Measurements from ENCODE around the gene PYGL.

GRCh38 chr14:50864946-50865345, 79.3 kb downstream of the PYGL start:
- TF ChIP-seq POLR2A (IDR thresholded peaks at IDR 0.05; ENCODE audit: low read depth, low read length) (no peak), CEBPB (IDR thresholded peaks at IDR 0.05; ENCODE audit: borderline replicate concordance in 1 of 2, low read depth in 2 of 2, low read length in 2 of 2) (no peak), CTCF (IDR thresholded peaks at IDR 0.05 in 2 of 3, conservative IDR thresholded peaks at IDR 0.05 in 1 of 3; ENCODE audit: control insufficient read depth in 2 of 3, extremely low read depth in 1 of 3, insufficient read depth in 1 of 3, low read depth in 3 of 3, low read length in 3 of 3) (no peak), RBBP5 (conservative IDR thresholded peaks at IDR 0.05) (no peak), POLR2AphosphoS5 (IDR thresholded peaks at IDR 0.05; ENCODE audit: low read length) (no peak)
- TF ChIP-seq, protein P1, sequence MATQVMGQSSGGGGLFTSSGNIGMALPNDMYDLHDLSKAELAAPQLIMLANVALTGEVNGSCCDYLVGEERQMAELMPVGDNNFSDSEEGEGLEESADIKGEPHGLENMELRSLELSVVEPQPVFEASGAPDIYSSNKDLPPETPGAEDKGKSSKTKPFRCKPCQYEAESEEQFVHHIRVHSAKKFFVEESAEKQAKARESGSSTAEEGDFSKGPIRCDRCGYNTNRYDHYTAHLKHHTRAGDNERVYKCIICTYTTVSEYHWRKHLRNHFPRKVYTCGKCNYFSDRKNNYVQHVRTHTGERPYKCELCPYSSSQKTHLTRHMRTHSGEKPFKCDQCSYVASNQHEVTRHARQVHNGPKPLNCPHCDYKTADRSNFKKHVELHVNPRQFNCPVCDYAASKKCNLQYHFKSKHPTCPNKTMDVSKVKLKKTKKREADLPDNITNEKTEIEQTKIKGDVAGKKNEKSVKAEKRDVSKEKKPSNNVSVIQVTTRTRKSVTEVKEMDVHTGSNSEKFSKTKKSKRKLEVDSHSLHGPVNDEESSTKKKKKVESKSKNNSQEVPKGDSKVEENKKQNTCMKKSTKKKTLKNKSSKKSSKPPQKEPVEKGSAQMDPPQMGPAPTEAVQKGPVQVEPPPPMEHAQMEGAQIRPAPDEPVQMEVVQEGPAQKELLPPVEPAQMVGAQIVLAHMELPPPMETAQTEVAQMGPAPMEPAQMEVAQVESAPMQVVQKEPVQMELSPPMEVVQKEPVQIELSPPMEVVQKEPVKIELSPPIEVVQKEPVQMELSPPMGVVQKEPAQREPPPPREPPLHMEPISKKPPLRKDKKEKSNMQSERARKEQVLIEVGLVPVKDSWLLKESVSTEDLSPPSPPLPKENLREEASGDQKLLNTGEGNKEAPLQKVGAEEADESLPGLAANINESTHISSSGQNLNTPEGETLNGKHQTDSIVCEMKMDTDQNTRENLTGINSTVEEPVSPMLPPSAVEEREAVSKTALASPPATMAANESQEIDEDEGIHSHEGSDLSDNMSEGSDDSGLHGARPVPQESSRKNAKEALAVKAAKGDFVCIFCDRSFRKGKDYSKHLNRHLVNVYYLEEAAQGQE (IDR thresholded peaks at IDR 0.05; ENCODE audit: low read depth, low read length) = no peak
